Thyroid gland (tissue), 4 donors: ENCODE measurements around the gene PGS1. TPM values are rescaled to one million over a fixed set of nuclear protein-coding genes. Genes with fewer than 3 reads are reported as not detected.
A peak's percentile ranks its signal among the peaks of the same experiment; 100 is the strongest.

ENCODE experiments used
- DNase-seq, 2 donors: peaks; one replicate each; pipeline ENCODE4 v3.0.0-alpha.2; 2019
- H3K27ac ChIP-seq, 3 donors: fragments of 200-600 bp; sonication (generic); 1 replicate in 2 of 3; 2 replicates in 1 of 3; pipeline ENCODE4 v1.5.1; 2016 to 2019; ENCODE audit warnings: mild to moderate bottlenecking in 1 of 3, moderate library complexity in 1 of 3
- H3K27me3 ChIP-seq: fragments of 200-600 bp; sonication (generic); one replicate; pipeline ENCODE4 v1.5.1; 2019
- H3K36me3 ChIP-seq, 2 donors: fragments of 200-600 bp; sonication (generic); one replicate each; pipeline ENCODE4 v1.5.1; 2016 to 2019
- H3K4me1 ChIP-seq, 2 donors: fragments of 200-600 bp; sonication (generic); one replicate each; pipeline ENCODE4 v1.5.1; 2017 to 2019
- H3K4me3 ChIP-seq, 3 donors: fragments of 200-600 bp; sonication (generic); replicated peaks in 1 of 3; 1 replicate in 2 of 3; 2 replicates in 1 of 3; pipeline ENCODE4 v1.5.1; 2016; ENCODE audit warnings: mild to moderate bottlenecking in 1 of 3
- H3K9me3 ChIP-seq: fragments of 200-600 bp; sonication (generic); one replicate; pipeline ENCODE4 v1.5.1; 2017
- CTCF ChIP-seq, 6 experiments: fragments of 200-600 bp in 3 of 6; fragments of 450-650 bp in 3 of 6; sonication (generic) in 3 of 6; IDR thresholded peaks; one replicate each; pipeline ENCODE4 v1.5.1; 2016 to 2019; ENCODE audit warnings: antibody characterized with exemption in 6 of 6, mild to moderate bottlenecking in 2 of 6, inconsistent platforms in 1 of 6, moderate library complexity in 1 of 6
- POLR2A ChIP-seq, 2 donors: fragments of 450-650 bp; IDR thresholded peaks; one replicate each; pipeline ENCODE4 v1.6.1; 2017; ENCODE audit warnings: antibody characterized with exemption in 2 of 2, mild to moderate bottlenecking in 2 of 2, moderate library complexity in 1 of 2
- WGBS, 2 donors: methylation state at CpG; one replicate each; pipeline ENCODE4 v1.1.5; 2017; 5-methylcytosine and 5-hydroxymethylcytosine counted together
- intact Hi-C: fragments of 100-400 bp; cut with DNase I; formaldehyde crosslinking; loops from one replicate; pipeline ENCODE4 v1.15.1; 2023
- total RNA-seq, 4 donors: library from RNA; depleted of rRNA; stranded (reverse); fragments of >200 nt; gene quantifications; one replicate each; pipeline ENCODE4 v1.2.3, GENCODE V29; 2016

PGS1 gene
- total RNA-seq, 4 donors from 2014 or later: 41.2 to 87.2 (median 69.1) TPM

GRCh38 chr17:78348055-78348770 lies 30.2 kb upstream of the PGS1 start:
- H3K27me3 ChIP-seq: no peaks in the 10 kb centered on the region
- no peak for DNase-seq
- H3K4me1 ChIP-seq: peaks cover 19 to 54% of the 10 kb centered on the region in 2 donors
- H3K36me3 ChIP-seq: no peaks in the 10 kb centered on the region
- no peaks in the 10 kb centered on the region for H3K9me3 ChIP-seq
- intact Hi-C loops: no loop called here
- TF ChIP-seq POLR2A (IDR thresholded peaks at IDR 0.05) (no peak), CTCF (IDR thresholded peaks at IDR 0.05) (no peak)
- H3K4me3 ChIP-seq: no peak overlapping the region
- peak overlapping the region in 1 of 3 donors; percentile 20 for H3K27ac ChIP-seq
- WGBS, 2 donors: 78 to 84% methylated on average over 8 to 9 of the region's 9 CpGs

- Histone ChIP-seq H3K27me3 (no peaks in the 10 kb centered on the region), H3K9me3 (no peaks in the 10 kb centered on the region), H3K27ac (no peak overlapping the region), H3K4me1 (peaks cover 24 to 64% of the 10 kb centered on the region in 2 donors), H3K36me3 (no peaks in the 10 kb centered on the region), H3K4me3 (no peak overlapping the region)
- intact Hi-C loops: no loop called here
- DNase-seq: no peak
- 74 to 79% methylated on average over 4 of the region's 4 CpGs for WGBS, 2 donors
- no peak for TF ChIP-seq POLR2A (IDR thresholded peaks at IDR 0.05)
- no peak for TF ChIP-seq CTCF (IDR thresholded peaks at IDR 0.05)
Measured at GRCh38 chr17:78349891-78350642, 28.4 kb upstream of the PGS1 start.

- peaks cover 24 to 68% of the 10 kb centered on the region in 2 donors for H3K4me1 ChIP-seq
- 54 to 57% methylated on average over 9 to 12 of the region's 16 CpGs for WGBS, 2 donors
- no peak overlapping the region for H3K4me3 ChIP-seq
- peak overlapping the region in 2 of 3 donors; percentile 80 to 94 for H3K27ac ChIP-seq
- no peaks in the 10 kb centered on the region for H3K36me3 ChIP-seq
- no peak for TF ChIP-seq CTCF (IDR thresholded peaks at IDR 0.05)
- TF ChIP-seq POLR2A (IDR thresholded peaks at IDR 0.05): no peak
- H3K27me3 ChIP-seq: no peaks in the 10 kb centered on the region
- no peaks in the 10 kb centered on the region for H3K9me3 ChIP-seq
- DNase-seq: peak; percentile 69 to 78
- intact Hi-C loops: no loop called here
Measured at GRCh38 chr17:78351449-78352006, 26.9 kb upstream of the PGS1 start.

- Histone ChIP-seq H3K4me3 (no peak overlapping the region), H3K36me3 (peaks cover 0 to 12% of the 10 kb centered on the region in 2 donors), H3K9me3 (no peaks in the 10 kb centered on the region), H3K4me1 (peaks cover 17 to 73% of the 10 kb centered on the region in 2 donors), H3K27me3 (no peaks in the 10 kb centered on the region), H3K27ac (peak overlapping the region; percentile 88 to 95 (median 94))
- no peak for TF ChIP-seq POLR2A (IDR thresholded peaks at IDR 0.05)
- no peak for TF ChIP-seq CTCF (IDR thresholded peaks at IDR 0.05)
- WGBS, 2 donors: 95% methylated on average over 8 of the region's 8 CpGs
- no peak for DNase-seq
- intact Hi-C loops: no loop called here
Measured at GRCh38 chr17:78353834-78354233, 24.6 kb upstream of the PGS1 start.
